H9 (cell line): ENCODE data around the gene PI4KB. TPM values are rescaled to one million over a fixed set of nuclear protein-coding genes. Genes with fewer than 3 reads are reported as not detected.

Source experiments
- DNase-seq: peaks from one replicate; pipeline ENCODE4 v3.0.0-alpha.2; 2017
- H2AFZ ChIP-seq: one replicate; pipeline ENCODE4 v1.6.1; 2013; ENCODE audit warnings: mild to moderate bottlenecking, low read length, control low read depth, moderate library complexity
- H2AK5ac ChIP-seq: 2 replicates; pipeline ENCODE4 v1.6.1; 2013; ENCODE audit warnings: low read length, control low read depth, mixed read lengths; ENCODE audit not compliant: insufficient read length
- H2BK120ac ChIP-seq: one replicate; pipeline ENCODE4 v1.6.1; 2013; ENCODE audit warnings: low read depth, mild to moderate bottlenecking, low read length, control low read depth, inconsistent platforms; ENCODE audit not compliant: poor library complexity, severe bottlenecking
- H2BK12ac ChIP-seq: 2 replicates; pipeline ENCODE4 v1.6.1; 2013; ENCODE audit warnings: low read length, control low read depth, mixed read lengths, low read depth; ENCODE audit not compliant: insufficient read length
- H2BK15ac ChIP-seq: 2 replicates; pipeline ENCODE4 v1.6.1; 2013; ENCODE audit warnings: low read depth, low read length, control low read depth
- H2BK20ac ChIP-seq: one replicate; pipeline ENCODE4 v1.6.1; 2013; ENCODE audit warnings: low read depth, mild to moderate bottlenecking, low read length, control low read depth, inconsistent platforms; ENCODE audit not compliant: poor library complexity, severe bottlenecking
- H2BK5ac ChIP-seq: 2 replicates; pipeline ENCODE4 v1.6.1; 2013; ENCODE audit warnings: low read length, control low read depth, mixed read lengths; ENCODE audit not compliant: insufficient read length
- H3K14ac ChIP-seq: 2 replicates; pipeline ENCODE4 v1.6.1; 2013; ENCODE audit warnings: low read length, control low read depth; ENCODE audit not compliant: insufficient read depth
- H3K18ac ChIP-seq: 2 replicates; pipeline ENCODE4 v1.6.1; 2013; ENCODE audit warnings: low read depth, mild to moderate bottlenecking, mixed read lengths, low read length, control low read depth; ENCODE audit not compliant: insufficient read length
- H3K23ac ChIP-seq: 2 replicates; pipeline ENCODE4 v1.6.1; 2013; ENCODE audit warnings: low read length, control low read depth, mixed read lengths, low read depth; ENCODE audit not compliant: insufficient read length
- H3K23me2 ChIP-seq: 2 replicates; pipeline ENCODE4 v1.6.1; 2013; ENCODE audit warnings: low read depth, mild to moderate bottlenecking, mixed read lengths, low read length, control low read depth; ENCODE audit not compliant: insufficient read length, poor library complexity, severe bottlenecking
- H3K27ac ChIP-seq: 2 replicates; pipeline ENCODE4 v1.5.1; 2013; ENCODE audit warnings: low read length, control low read depth, mixed read lengths, low read depth; ENCODE audit not compliant: insufficient read length
- H3K27me3 ChIP-seq: 2 replicates; pipeline ENCODE4 v1.6.1; 2013; ENCODE audit warnings: low read length, control low read depth, inconsistent platforms; ENCODE audit not compliant: insufficient read depth
- H3K4ac ChIP-seq: 2 replicates; pipeline ENCODE4 v1.6.1; 2013; ENCODE audit warnings: low read depth, mild to moderate bottlenecking, control low read depth, inconsistent platforms, low read length, moderate library complexity
- H3K4me1 ChIP-seq: 2 replicates; pipeline ENCODE4 v1.6.1; 2013; ENCODE audit warnings: low read length, control low read depth, inconsistent platforms; ENCODE audit not compliant: insufficient read depth
- H3K4me2 ChIP-seq: 2 replicates; pipeline ENCODE4 v1.6.1; 2013; ENCODE audit warnings: low read length, control low read depth, mixed read lengths; ENCODE audit not compliant: insufficient read length, insufficient read depth
- H3K56ac ChIP-seq: 2 replicates; pipeline ENCODE4 v1.6.1; 2013; ENCODE audit warnings: low read depth, mild to moderate bottlenecking, mixed read lengths, low read length, control low read depth; ENCODE audit not compliant: insufficient read length
- H3K79me1 ChIP-seq: 2 replicates; pipeline ENCODE4 v1.6.1; 2013; ENCODE audit warnings: low read depth, mild to moderate bottlenecking, moderate library complexity, low read length, control low read depth, inconsistent platforms; ENCODE audit not compliant: insufficient read depth, poor library complexity, severe bottlenecking
- H3K79me2 ChIP-seq: 2 replicates; pipeline ENCODE4 v1.6.1; 2013; ENCODE audit warnings: low read length, control low read depth, inconsistent platforms; ENCODE audit not compliant: insufficient read depth
- H3K9ac ChIP-seq: 2 replicates; pipeline ENCODE4 v1.6.1; 2013; ENCODE audit warnings: low read length, control low read depth, mixed read lengths; ENCODE audit not compliant: insufficient read length; ENCODE audit errors: extremely low read depth
- H3K9me3 ChIP-seq: one replicate; pipeline ENCODE4 v1.6.1; 2013; ENCODE audit warnings: low read depth, low read length, inconsistent platforms; ENCODE audit not compliant: control insufficient read depth
- H3T11ph ChIP-seq: one replicate; pipeline ENCODE4 v1.6.1; 2013; ENCODE audit warnings: mild to moderate bottlenecking, low read length, control low read depth, inconsistent platforms
- H4K20me1 ChIP-seq: one replicate; pipeline ENCODE4 v1.6.1; 2013; ENCODE audit not compliant: control insufficient read depth, insufficient read length, insufficient read depth
- H4K5ac ChIP-seq: 2 replicates; pipeline ENCODE4 v1.6.1; 2013; ENCODE audit warnings: low read depth, mild to moderate bottlenecking, mixed read lengths, low read length, control low read depth; ENCODE audit not compliant: insufficient read length
- H4K8ac ChIP-seq: replicated peaks from 2 replicates; pipeline ENCODE4 v1.6.1; 2013; ENCODE audit warnings: low read length, control low read depth, mixed read lengths, low read depth; ENCODE audit not compliant: insufficient read length
- H4K91ac ChIP-seq: 2 replicates; pipeline ENCODE4 v1.6.1; 2013; ENCODE audit warnings: low read depth, mild to moderate bottlenecking, moderate library complexity, mixed read lengths, low read length, control low read depth; ENCODE audit not compliant: insufficient read length
- H3K27ac Mint-ChIP-seq, 3 experiments: 2 replicates in 2 of 3; 3 replicates in 1 of 3; pipeline ENCODE4 v1.8.0; 2020 to 2021; ENCODE audit warnings: mixed read lengths in 3 of 3, mild to moderate bottlenecking in 1 of 3, moderate library complexity in 1 of 3
- H3K27me3 Mint-ChIP-seq: 2 replicates; pipeline ENCODE4 v1.8.0; 2021; ENCODE audit warnings: low read depth, mild to moderate bottlenecking, moderate library complexity, mixed read lengths
- H3K36me3 Mint-ChIP-seq, 3 experiments: 2 replicates in 2 of 3; 3 replicates in 1 of 3; pipeline ENCODE4 v1.8.0; 2020 to 2021; ENCODE audit warnings: low read depth in 3 of 3, mixed read lengths in 3 of 3; ENCODE audit not compliant: insufficient read depth in 1 of 3
- H3K4me1 Mint-ChIP-seq, 2 experiments: 2 replicates each; pipeline ENCODE4 v1.8.0; 2020; ENCODE audit warnings: mixed read lengths in 2 of 2
- H3K4me3 Mint-ChIP-seq, 2 experiments: 2 replicates in 1 of 2; 3 replicates in 1 of 2; pipeline ENCODE4 v1.8.0; 2020 to 2021; ENCODE audit warnings: mild to moderate bottlenecking in 2 of 2, mixed read lengths in 2 of 2, moderate library complexity in 1 of 2
- H3K9me3 Mint-ChIP-seq, 2 experiments: 2 replicates in 1 of 2; 3 replicates in 1 of 2; pipeline ENCODE4 v1.8.0; 2020; ENCODE audit warnings: mild to moderate bottlenecking in 2 of 2, mixed read lengths in 2 of 2, moderate library complexity in 1 of 2
- CTCF ChIP-seq: fragments of 200-600 bp; sonication (generic); conservative IDR thresholded peaks from 3 replicates; pipeline ENCODE4 v1.8.0; 2021; ENCODE audit warnings: antibody characterized with exemption, mild to moderate bottlenecking
- WGBS: extraction: QIAGEN DNeasy Blood & Tissue Kit; methylation state at CpG from one replicate; pipeline ENCODE4 v1.1.7; 2013; ENCODE audit warnings: missing lambda C conversion rate, low lambda C conversion rate, mixed read lengths; ENCODE audit not compliant: insufficient read length; ENCODE audit errors: extremely low coverage; 5-methylcytosine and 5-hydroxymethylcytosine counted together
- total RNA-seq: library from RNA; stranded (reverse); gene quantifications from 2 replicates; pipeline ENCODE4 v1.2.1, GENCODE V29; 2021

Gene PI4KB
- total RNA-seq, 1 experiment from 2014 or later: 39.1 TPM

GRCh38 chr1:151369302-151369610, 42.0 kb upstream of the PI4KB start:
- H2BK20ac ChIP-seq: no peak overlapping the region
- H2AFZ ChIP-seq: no peak overlapping the region
- Mint-ChIP-seq H3K4me1 (peaks cover 15 to 33% of the 10 kb centered on the region in 2 experiments), H3K36me3 (peaks cover 2 to 18% (median 14%) of the 10 kb centered on the region in 3 experiments), H3K9me3 (no peaks in the 10 kb centered on the region; a peak in 1 of 5 replicates), H3K4me3 (no peak overlapping the region), H3K27ac (no peak overlapping the region), H3K27me3 (no peaks in the 10 kb centered on the region)
- H3K14ac ChIP-seq: no peak overlapping the region
- no peak overlapping the region for H3K9ac ChIP-seq
- no peak overlapping the region for H4K8ac ChIP-seq
- H4K91ac ChIP-seq: no peak overlapping the region
- H3K4me2 ChIP-seq: no peak overlapping the region
- no peak overlapping the region for H2AK5ac ChIP-seq
- H2BK5ac ChIP-seq: no peak overlapping the region
- H2BK15ac ChIP-seq: no peak overlapping the region
- no peaks in the 10 kb centered on the region for H3K79me1 ChIP-seq
- H3T11ph ChIP-seq: no peak overlapping the region
- no peak overlapping the region for H3K4ac ChIP-seq
- H2BK12ac ChIP-seq: no peak overlapping the region
- no peak overlapping the region for H2BK120ac ChIP-seq
- DNase-seq: no peak
- no peaks in the 10 kb centered on the region for H3K79me2 ChIP-seq
- H3K27ac ChIP-seq: no peak overlapping the region
- H3K56ac ChIP-seq: no peak overlapping the region
- H3K9me3 ChIP-seq: no peaks in the 10 kb centered on the region
- H3K18ac ChIP-seq: no peak overlapping the region
- H3K23ac ChIP-seq: no peak overlapping the region
- H3K4me1 ChIP-seq: no peaks in the 10 kb centered on the region
- no peaks in the 10 kb centered on the region for H3K23me2 ChIP-seq
- no peak overlapping the region for H4K5ac ChIP-seq
- no peak for TF ChIP-seq CTCF
- H3K27me3 ChIP-seq: no peaks in the 10 kb centered on the region
- WGBS: no CpG with 5 or more reads among the region's 7 CpGs
- no peaks in the 10 kb centered on the region for H4K20me1 ChIP-seq
